Measurements from ENCODE around the gene GALNS. TPM values are rescaled to one million over a fixed set of nuclear protein-coding genes. Genes with fewer than 3 reads are reported as not detected.

Gene GALNS
- total and polyA plus RNA-seq, 7 experiments from 2014 or later = 9.8 to 64.3 (median 49.7) TPM

DNA sequence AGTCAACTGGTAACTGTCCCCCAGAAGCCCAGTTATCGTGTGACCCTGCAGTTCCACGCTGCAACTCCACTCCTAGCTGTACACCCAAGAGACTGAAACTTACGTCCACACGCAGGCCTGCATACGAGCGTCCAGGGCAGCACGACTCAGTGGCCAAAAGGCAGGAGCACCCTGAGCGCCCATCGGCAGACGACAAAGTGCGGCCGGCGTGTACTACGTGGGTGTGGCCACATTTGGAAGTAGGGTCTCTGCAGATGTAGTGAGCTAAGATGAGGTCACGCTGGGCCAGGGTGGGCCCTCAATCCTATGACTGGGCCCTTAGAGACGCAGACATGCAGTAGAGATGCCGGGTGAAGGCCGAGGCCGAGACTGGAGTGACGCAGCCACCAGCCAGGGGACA is 13.5 kb downstream of the GALNS start:
- ChIA-PET POLR2A (no interaction called here), CTCF (no interaction called here)
- Histone ChIP-seq H3K4me3 (ENCODE audit: low read length) (no peak overlapping the region), H3K9me3 (ENCODE audit: control insufficient read depth in 2 of 3, low read length in 3 of 3) (no peaks in the 10 kb centered on the region), H3K4me1 (ENCODE audit: control insufficient read depth in 2 of 2, insufficient read depth in 2 of 2, low read length in 2 of 2) (no peaks in the 10 kb centered on the region), H3K27me3 (ENCODE audit: control insufficient read depth in 2 of 2, insufficient read depth in 2 of 2, low read length in 2 of 2) (no peaks in the 10 kb centered on the region), H3K36me3 (ENCODE audit: control insufficient read depth in 2 of 3, insufficient read depth in 3 of 3, low read length in 3 of 3) (peaks cover 0 to 53% (median 0%) of the 10 kb centered on the region in 3 experiments), H3K27ac (ENCODE audit: low read depth, low read length) (no peak overlapping the region)
- peaks cover 0 to 13% (median 0%) of the 10 kb centered on the region in 5 donors for H3K36me3 Mint-ChIP-seq
- H3K9me3 Mint-ChIP-seq = no peaks in the 10 kb centered on the region
- no peak for ATAC-seq
- DNase-seq = no peak
- H3K27ac Mint-ChIP-seq = no peak overlapping the region
- no peak overlapping the region for H3K4me3 Mint-ChIP-seq
- H3K4me1 Mint-ChIP-seq = peaks cover 0 to 1% (median 0%) of the 10 kb centered on the region in 7 donors
- no peaks in the 10 kb centered on the region for H3K27me3 Mint-ChIP-seq
- intact Hi-C loops (cut with micrococcal nuclease) = no loop called here

DNA sequence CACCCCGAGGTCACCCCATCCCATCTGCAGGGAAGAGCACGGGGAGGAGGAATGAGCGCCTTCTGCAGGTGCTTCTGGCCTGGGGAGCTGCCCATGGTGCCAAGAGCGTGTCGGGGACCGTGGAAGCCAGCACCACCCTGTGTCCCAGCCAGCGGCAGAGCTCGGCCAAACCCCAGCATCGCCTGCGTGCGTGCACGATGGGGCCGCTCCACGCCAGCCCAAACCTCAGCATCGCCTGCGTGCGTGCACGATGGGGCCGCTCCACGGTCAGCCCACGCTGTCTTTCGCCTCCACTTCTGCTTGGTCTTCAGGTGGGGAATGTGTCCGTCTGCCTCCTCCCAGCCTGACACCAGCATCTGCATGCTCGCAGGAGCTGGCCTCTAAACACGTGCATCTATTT is 13.9 kb downstream of the GALNS start:
- Histone ChIP-seq H3K36me3 (ENCODE audit: control insufficient read depth in 2 of 3, insufficient read depth in 3 of 3, low read length in 3 of 3) (peaks cover 0 to 51% (median 0%) of the 10 kb centered on the region in 3 experiments), H3K9me3 (ENCODE audit: control insufficient read depth in 2 of 3, low read length in 3 of 3) (no peaks in the 10 kb centered on the region), H3K27me3 (ENCODE audit: control insufficient read depth in 2 of 2, insufficient read depth in 2 of 2, low read length in 2 of 2) (no peaks in the 10 kb centered on the region), H3K4me3 (ENCODE audit: low read length) (no peak overlapping the region), H3K4me1 (ENCODE audit: control insufficient read depth in 2 of 2, insufficient read depth in 2 of 2, low read length in 2 of 2) (no peaks in the 10 kb centered on the region), H3K27ac (ENCODE audit: low read depth, low read length) (no peak overlapping the region)
- no peak overlapping the region for H3K4me3 Mint-ChIP-seq
- H3K9me3 Mint-ChIP-seq = no peaks in the 10 kb centered on the region
- DNase-seq (no peak), ATAC-seq (no peak)
- intact Hi-C loops (cut with micrococcal nuclease) = no loop called here
- peaks cover 0 to 9% (median 0%) of the 10 kb centered on the region in 5 donors for H3K36me3 Mint-ChIP-seq
- CTCF ChIA-PET = no interaction called here
- H3K4me1 Mint-ChIP-seq = peaks cover 0 to 1% (median 0%) of the 10 kb centered on the region in 7 donors
- H3K27ac Mint-ChIP-seq = no peak overlapping the region
- H3K27me3 Mint-ChIP-seq = no peaks in the 10 kb centered on the region
- POLR2A ChIA-PET = no interaction called here

DNA sequence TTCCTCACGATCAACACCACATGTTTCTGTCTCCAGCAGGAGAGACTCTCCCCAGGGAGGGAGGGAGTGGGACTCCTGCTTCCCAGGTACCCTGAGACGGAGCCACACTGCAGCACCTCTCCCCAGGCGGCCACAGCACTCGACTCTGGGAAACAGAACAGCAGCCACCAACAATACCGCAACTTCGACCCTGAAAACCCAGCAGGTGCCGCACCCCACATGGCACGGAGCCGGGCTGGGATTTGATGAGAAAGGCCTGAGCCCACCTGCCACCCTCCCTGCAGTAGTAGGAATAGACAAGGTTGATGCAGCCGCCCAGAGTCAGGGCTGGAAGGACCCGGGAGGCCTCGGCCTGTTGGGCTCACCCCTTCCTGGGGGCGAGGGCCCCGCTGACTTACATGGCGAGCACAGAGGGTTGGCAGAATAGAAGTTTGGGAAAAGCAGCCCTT is 14.4 kb downstream of the GALNS start:
- intact Hi-C loops (cut with micrococcal nuclease) = no loop called here
- Mint-ChIP-seq H3K9me3 (no peaks in the 10 kb centered on the region), H3K36me3 (peaks cover 0 to 7% (median 0%) of the 10 kb centered on the region in 5 donors), H3K4me1 (peaks cover 0 to 1% (median 0%) of the 10 kb centered on the region in 7 donors), H3K27ac (no peak overlapping the region), H3K4me3 (no peak overlapping the region), H3K27me3 (no peaks in the 10 kb centered on the region)
- Histone ChIP-seq H3K9me3 (ENCODE audit: control insufficient read depth in 2 of 3, low read length in 3 of 3) (no peaks in the 10 kb centered on the region), H3K4me1 (ENCODE audit: control insufficient read depth in 2 of 2, insufficient read depth in 2 of 2, low read length in 2 of 2) (no peaks in the 10 kb centered on the region), H3K27ac (ENCODE audit: low read depth, low read length) (no peak overlapping the region), H3K36me3 (ENCODE audit: control insufficient read depth in 2 of 3, insufficient read depth in 3 of 3, low read length in 3 of 3) (peaks cover 0 to 46% (median 0%) of the 10 kb centered on the region in 3 experiments), H3K4me3 (ENCODE audit: low read length) (no peak overlapping the region), H3K27me3 (ENCODE audit: control insufficient read depth in 2 of 2, insufficient read depth in 2 of 2, low read length in 2 of 2) (no peaks in the 10 kb centered on the region)
- ATAC-seq = no peak
- ChIA-PET CTCF (no interaction called here), POLR2A (no interaction called here)
- DNase-seq = no peak

DNA sequence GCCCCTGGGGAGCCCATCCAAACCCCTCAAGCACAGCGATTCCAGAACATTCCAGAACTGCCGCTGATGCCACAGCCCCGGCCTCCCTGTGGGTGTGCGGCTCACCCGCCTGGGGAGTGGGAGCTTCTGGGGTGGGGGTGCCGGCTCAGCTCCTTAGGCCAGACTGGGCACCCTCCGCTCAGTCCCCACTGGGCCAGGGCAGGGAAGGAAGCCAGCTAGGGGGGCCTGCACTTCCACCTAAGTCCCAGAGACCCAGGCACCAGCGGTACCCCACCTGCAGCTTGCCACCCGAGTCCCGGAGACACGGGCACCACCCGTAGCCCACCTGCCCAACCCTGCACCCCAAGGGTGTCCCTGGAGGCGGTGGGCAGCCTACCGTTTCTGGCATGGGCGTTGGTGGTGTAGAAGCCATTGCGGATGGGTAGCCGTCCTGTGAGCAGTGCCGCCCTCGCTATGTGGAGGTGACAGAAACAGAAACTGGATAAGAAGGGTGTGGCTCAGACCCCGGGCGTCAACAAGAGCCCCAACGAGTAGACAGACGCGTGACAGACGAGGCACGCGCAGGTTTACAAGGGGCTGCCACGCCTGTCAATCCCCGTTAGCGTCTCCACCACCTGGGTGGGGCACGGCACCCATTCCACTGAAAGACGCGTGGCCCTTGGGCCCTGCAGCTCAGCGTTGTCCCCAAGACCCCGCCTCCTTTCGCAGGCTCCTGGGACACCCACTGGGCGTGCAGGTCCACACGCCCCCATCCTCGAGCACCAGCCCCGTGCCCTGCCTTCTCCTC is 15.0 kb downstream of the GALNS start:
- Histone ChIP-seq H3K4me3 (ENCODE audit: low read length) (no peak overlapping the region), H3K36me3 (ENCODE audit: control insufficient read depth in 2 of 3, insufficient read depth in 3 of 3, low read length in 3 of 3) (peaks cover 0 to 45% (median 0%) of the 10 kb centered on the region in 3 experiments), H3K27ac (ENCODE audit: low read depth, low read length) (no peak overlapping the region), H3K27me3 (ENCODE audit: control insufficient read depth in 2 of 2, insufficient read depth in 2 of 2, low read length in 2 of 2) (no peaks in the 10 kb centered on the region), H3K9me3 (ENCODE audit: control insufficient read depth in 2 of 3, low read length in 3 of 3) (no peaks in the 10 kb centered on the region), H3K4me1 (ENCODE audit: control insufficient read depth in 2 of 2, insufficient read depth in 2 of 2, low read length in 2 of 2) (no peaks in the 10 kb centered on the region)
- POLR2A ChIA-PET = no interaction called here
- CTCF ChIA-PET = no interaction called here
- Mint-ChIP-seq H3K36me3 (peaks cover 0 to 7% (median 0%) of the 10 kb centered on the region in 5 donors), H3K27ac (no peak overlapping the region), H3K4me3 (no peak overlapping the region), H3K9me3 (no peaks in the 10 kb centered on the region), H3K4me1 (peaks cover 0 to 1% (median 0%) of the 10 kb centered on the region in 7 donors), H3K27me3 (no peaks in the 10 kb centered on the region)
- DNase-seq (no peak), ATAC-seq (no peak)
- intact Hi-C loops (cut with micrococcal nuclease) = no loop called here

DNA sequence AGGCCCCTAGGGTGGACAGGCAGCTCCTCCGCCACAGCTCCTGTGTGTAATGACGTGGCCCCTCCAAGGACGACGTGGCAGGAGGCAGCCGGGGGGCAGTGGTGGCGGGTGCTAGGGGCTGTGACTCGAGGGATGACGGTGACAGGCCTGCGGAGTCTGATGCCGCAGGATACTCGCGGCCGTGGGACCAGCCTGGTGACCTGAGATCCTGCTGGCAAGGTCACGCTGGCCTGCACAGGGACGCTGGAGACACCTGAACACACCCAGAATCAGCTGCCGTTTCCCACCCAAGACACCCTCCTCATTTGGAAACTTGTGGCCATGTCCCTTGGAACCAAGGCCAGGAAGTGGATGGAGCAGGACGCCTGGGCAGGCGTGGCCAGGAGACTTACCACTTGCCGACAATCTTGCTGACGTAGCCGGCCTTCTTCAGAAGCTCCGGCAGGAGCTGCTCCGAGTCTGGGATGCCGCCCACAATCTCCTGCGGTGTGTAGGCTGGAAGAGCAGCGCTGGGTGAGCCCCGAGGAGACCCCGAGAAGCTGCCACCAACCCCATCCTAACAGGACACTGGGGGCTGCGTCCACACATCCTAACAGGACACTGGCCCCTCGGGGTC is 16.0 kb downstream of the GALNS start:
- DNase-seq (no peak), ATAC-seq (no peak)
- H3K27ac Mint-ChIP-seq = no peak overlapping the region
- H3K4me3 Mint-ChIP-seq = no peak overlapping the region
- no peaks in the 10 kb centered on the region for H3K9me3 Mint-ChIP-seq
- peaks cover 0 to 1% (median 0%) of the 10 kb centered on the region in 7 donors for H3K4me1 Mint-ChIP-seq
- no peaks in the 10 kb centered on the region for H3K9me3 ChIP-seq (ENCODE audit: control insufficient read depth in 2 of 3, low read length in 3 of 3)
- POLR2A ChIA-PET = no interaction called here
- H3K4me3 ChIP-seq (ENCODE audit: low read length) = no peak overlapping the region
- no peaks in the 10 kb centered on the region for H3K4me1 ChIP-seq (ENCODE audit: control insufficient read depth in 2 of 2, insufficient read depth in 2 of 2, low read length in 2 of 2)
- peaks cover 0 to 7% (median 0%) of the 10 kb centered on the region in 5 donors for H3K36me3 Mint-ChIP-seq
- H3K27me3 Mint-ChIP-seq = no peaks in the 10 kb centered on the region
- H3K36me3 ChIP-seq (ENCODE audit: control insufficient read depth in 2 of 3, insufficient read depth in 3 of 3, low read length in 3 of 3) = peaks cover 0 to 48% (median 0%) of the 10 kb centered on the region in 3 experiments
- intact Hi-C loops (cut with micrococcal nuclease) = no loop called here
- no peaks in the 10 kb centered on the region for H3K27me3 ChIP-seq (ENCODE audit: control insufficient read depth in 2 of 2, insufficient read depth in 2 of 2, low read length in 2 of 2)
- no peak overlapping the region for H3K27ac ChIP-seq (ENCODE audit: low read depth, low read length)
- CTCF ChIA-PET = no interaction called here

DNA sequence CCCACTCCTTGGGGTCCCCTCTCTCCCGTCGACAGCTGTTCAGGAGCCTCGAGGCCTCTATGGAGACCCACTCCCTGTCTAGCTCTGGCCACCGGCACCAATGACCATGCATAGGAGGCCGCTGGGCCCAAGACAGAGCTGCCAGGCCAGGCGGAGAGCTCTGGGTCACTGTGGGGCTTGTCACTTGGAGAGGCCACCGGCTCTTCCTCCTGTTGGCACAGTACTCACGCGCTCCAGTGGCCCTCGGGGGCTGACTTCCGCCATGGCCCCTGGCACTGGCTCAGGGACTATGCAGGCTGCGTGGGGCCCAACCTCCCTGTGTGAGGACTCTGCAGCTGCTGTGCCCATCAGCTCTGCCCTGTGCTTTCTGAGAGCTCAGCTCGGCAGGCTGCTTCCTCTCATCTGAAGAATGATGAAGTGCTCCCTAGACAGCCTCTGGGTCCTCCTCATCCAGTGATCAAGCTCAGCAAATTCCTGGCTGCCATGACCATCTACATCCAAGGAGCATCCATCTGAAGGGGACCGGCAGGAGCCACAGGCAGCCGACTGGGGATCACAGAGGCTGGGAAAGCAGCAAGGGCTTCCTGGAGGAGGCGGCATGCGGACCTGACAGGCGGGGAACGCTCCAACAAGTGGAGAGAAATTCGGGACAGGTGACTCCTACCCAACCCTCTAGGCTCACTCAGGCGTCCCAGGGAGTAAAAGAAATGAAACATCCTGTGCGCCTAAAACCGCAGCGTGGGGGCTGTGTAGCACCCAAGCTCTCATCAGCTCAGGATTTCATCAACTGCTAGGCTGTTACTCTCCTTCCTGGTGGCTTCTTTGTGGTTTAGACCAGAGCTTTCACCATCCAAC is 16.8 kb downstream of the GALNS start:
- CTCF ChIA-PET = no interaction called here
- H3K27me3 ChIP-seq (ENCODE audit: control insufficient read depth in 2 of 2, insufficient read depth in 2 of 2, low read length in 2 of 2) = no peaks in the 10 kb centered on the region
- DNase-seq (no peak), ATAC-seq (peak; percentile 40)
- H3K4me3 ChIP-seq (ENCODE audit: low read length) = no peak overlapping the region
- intact Hi-C loops (cut with micrococcal nuclease) = no loop called here
- H3K4me1 ChIP-seq (ENCODE audit: control insufficient read depth in 2 of 2, insufficient read depth in 2 of 2, low read length in 2 of 2) = no peaks in the 10 kb centered on the region
- POLR2A ChIA-PET = no interaction called here
- peaks cover 0 to 56% (median 0%) of the 10 kb centered on the region in 3 experiments for H3K36me3 ChIP-seq (ENCODE audit: control insufficient read depth in 2 of 3, insufficient read depth in 3 of 3, low read length in 3 of 3)
- peaks cover 0 to 1% (median 0%) of the 10 kb centered on the region in 7 donors for H3K4me1 Mint-ChIP-seq
- peaks cover 0 to 11% (median 0%) of the 10 kb centered on the region in 5 donors for H3K36me3 Mint-ChIP-seq
- no peaks in the 10 kb centered on the region for H3K27me3 Mint-ChIP-seq
- H3K4me3 Mint-ChIP-seq = no peak overlapping the region
- H3K9me3 Mint-ChIP-seq = no peaks in the 10 kb centered on the region
- H3K9me3 ChIP-seq (ENCODE audit: control insufficient read depth in 2 of 3, low read length in 3 of 3) = no peaks in the 10 kb centered on the region
- H3K27ac ChIP-seq (ENCODE audit: low read depth, low read length) = no peak overlapping the region
- no peak overlapping the region for H3K27ac Mint-ChIP-seq

Measured in naive thymus-derived CD4-positive, alpha-beta T cell (primary cell).